Gastrocnemius medialis (tissue), 4 donors: Measurements from ENCODE around the gene ETFB. TPM values are rescaled to one million over a fixed set of nuclear protein-coding genes. Genes with fewer than 3 reads are reported as not detected.

Source experiments
- ATAC-seq, 2 donors: fragments of 150-250 bp; one replicate each; pipeline ENCODE4 v1.9.1; 2016
- DNase-seq, 2 donors: peaks; one replicate each; pipeline ENCODE4 v3.0.0-alpha.2; 2019
- H3K27ac ChIP-seq, 4 donors: fragments of 200-600 bp; sonication (generic); 1 replicate in 1 of 4; 2 replicates in 3 of 4; pipeline ENCODE4 v1.5.1; 2016 to 2018; ENCODE audit warnings: mild to moderate bottlenecking in 2 of 4, moderate library complexity in 1 of 4
- H3K27me3 ChIP-seq, 3 donors: fragments of 200-600 bp; sonication (generic) in 2 of 3; 1 replicate in 1 of 3; 2 replicates in 2 of 3; pipeline versions ENCODE4 v1.5.1 to v1.6.0; 2016 to 2019; ENCODE audit warnings: mild to moderate bottlenecking in 1 of 3, moderate library complexity in 1 of 3
- H3K36me3 ChIP-seq, 2 donors: fragments of 200-600 bp; sonication (generic) in 1 of 2; one replicate each; pipeline ENCODE4 v1.5.1; 2017 to 2018
- H3K4me1 ChIP-seq, 2 donors: fragments of 200-600 bp; sonication (generic) in 1 of 2; one replicate each; pipeline ENCODE4 v1.5.1; 2016 to 2017; ENCODE audit warnings: mild to moderate bottlenecking in 2 of 2
- H3K4me3 ChIP-seq, 4 donors: fragments of 200-600 bp; sonication (generic) in 3 of 4; 1 replicate in 1 of 4; 2 replicates in 3 of 4; pipeline ENCODE4 v1.5.1; 2016 to 2019; ENCODE audit warnings: mild to moderate bottlenecking in 2 of 4
- H3K9me3 ChIP-seq, 3 donors: fragments of 200-600 bp; sonication (generic) in 2 of 3; 1 replicate in 1 of 3; 2 replicates in 2 of 3; pipeline ENCODE4 v1.5.1; 2016 to 2019
- CTCF ChIP-seq, 5 experiments: fragments of 450-650 bp in 3 of 5; fragments of 200-600 bp in 2 of 5; sonication (generic) in 2 of 5; IDR thresholded peaks in 4 of 5; conservative IDR thresholded peaks in 1 of 5; 1 replicate in 4 of 5; 2 replicates in 1 of 5; pipeline ENCODE4 v1.5.1; 2016 to 2019; ENCODE audit warnings: antibody characterized with exemption in 5 of 5, mild to moderate bottlenecking in 3 of 5, moderate library complexity in 3 of 5
- POLR2A ChIP-seq, 2 donors: fragments of 450-650 bp; IDR thresholded peaks; one replicate each; pipeline ENCODE4 v1.6.1; 2017; ENCODE audit warnings: antibody characterized with exemption in 2 of 2, mild to moderate bottlenecking in 2 of 2, moderate library complexity in 2 of 2
- in situ Hi-C, 4 donors: fragments of 200-750 bp; cut with MboI; loops; one replicate each; pipeline versions ENCODE4 v1.15.0 to v1.8.0; 2017; ENCODE audit warnings: low sequenced_read_pairs in 4 of 4
- intact Hi-C: fragments of 100-400 bp; cut with DNase I; formaldehyde crosslinking; loops from one replicate; pipeline ENCODE4 v1.15.1; 2023; ENCODE audit warnings: low total_unique reads
- total RNA-seq, 4 donors: library from RNA; depleted of rRNA; stranded (reverse); fragments of >200 nt; gene quantifications; one replicate each; pipeline versions ENCODE4 v1.1.0 to v1.2.3, GENCODE V29; 2016

The ETFB gene
- total RNA-seq, 4 donors from 2014 or later, result 118 to 164 (median 141) TPM

DNA sequence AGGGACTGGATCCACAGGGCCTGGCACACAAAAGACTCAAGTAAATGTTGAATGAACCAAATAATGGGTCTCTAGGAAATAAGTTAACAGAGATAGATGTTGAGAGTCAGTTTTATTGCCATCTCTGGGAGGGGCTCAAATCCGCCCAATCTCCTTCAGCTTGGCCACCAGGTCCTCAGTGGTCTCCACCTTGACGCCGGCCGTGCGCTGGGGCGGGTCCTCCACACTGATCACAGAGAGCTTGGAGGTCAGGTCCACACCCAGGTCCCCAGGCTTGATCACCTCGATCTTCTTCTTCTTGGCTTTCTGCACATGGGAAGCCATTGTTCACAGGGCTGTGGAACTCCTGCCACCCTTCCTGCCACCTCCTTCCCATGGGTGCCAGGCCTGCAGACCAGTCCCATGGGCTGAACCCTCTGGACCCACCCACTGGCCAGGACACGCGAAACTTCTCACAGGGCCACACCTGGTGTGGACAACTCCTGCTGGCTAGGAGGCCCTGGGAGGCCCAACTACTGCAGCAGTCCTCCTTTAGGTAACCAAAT lies 21.0 kb downstream of the ETFB start:
- Histone ChIP-seq H3K4me3 (no peak overlapping the region), H3K36me3 (peaks cover 0 to 37% of the 10 kb centered on the region in 2 donors), H3K27ac (no peak overlapping the region), H3K27me3 (peaks cover 0 to 4% (median 0%) of the 10 kb centered on the region in 3 donors), H3K9me3 (no peaks in the 10 kb centered on the region), H3K4me1 (peaks cover 0 to 5% of the 10 kb centered on the region in 2 donors)
- in situ Hi-C loops, result no loop called here
- DNase-seq, result no peak
- no peak for ATAC-seq
- intact Hi-C loops, result no loop called here
- TF ChIP-seq POLR2A (IDR thresholded peaks at IDR 0.05), result no peak
- no peak for TF ChIP-seq CTCF (IDR thresholded peaks at IDR 0.05 in 4 of 5, conservative IDR thresholded peaks at IDR 0.05 in 1 of 5)

DNA sequence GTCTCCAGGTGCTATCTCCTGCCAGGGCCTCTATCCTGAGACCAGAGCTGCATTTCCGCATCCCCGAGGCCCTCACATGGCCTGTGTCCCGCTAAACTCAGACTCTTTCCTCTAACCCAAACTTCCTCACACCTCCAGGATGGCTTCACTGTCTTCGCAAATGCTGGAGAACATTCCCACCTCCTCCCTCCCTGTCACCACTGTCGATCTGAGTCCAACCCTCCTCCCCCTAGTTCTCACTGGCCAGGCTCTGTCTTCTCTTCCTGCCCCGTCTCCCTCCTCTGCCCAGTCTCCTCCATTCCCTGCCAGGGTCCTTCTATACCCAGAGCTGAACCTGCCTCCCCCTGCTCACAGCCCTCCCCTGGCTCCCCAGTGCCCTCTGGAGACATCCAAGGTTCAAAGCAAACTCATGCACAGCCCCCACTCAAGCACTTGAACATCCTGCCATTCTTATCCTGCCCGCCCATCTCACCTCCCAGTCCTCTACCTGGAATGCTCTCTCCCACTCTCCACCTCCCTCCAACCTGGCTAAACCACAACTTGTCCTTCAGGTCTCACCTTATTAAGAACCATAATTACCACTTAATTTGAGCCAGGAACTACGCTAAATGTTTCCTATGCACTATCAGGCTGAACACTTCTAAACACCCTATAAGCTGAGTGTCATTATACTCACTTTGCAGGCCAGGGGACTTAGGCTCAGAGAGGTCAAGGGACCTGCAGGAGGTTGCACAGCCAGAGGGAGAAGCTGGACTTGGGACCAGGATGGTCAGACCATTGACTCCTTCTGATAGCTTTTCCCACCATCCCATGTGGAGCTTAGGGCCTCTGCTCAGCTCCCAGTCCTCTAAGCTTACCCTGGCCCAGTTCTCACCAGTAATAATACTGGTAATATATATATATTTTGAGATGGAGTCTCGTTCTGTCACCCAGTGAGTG lies 23.3 kb downstream of the ETFB start:
- in situ Hi-C loops, result no loop called here
- Histone ChIP-seq H3K9me3 (no peaks in the 10 kb centered on the region), H3K36me3 (peaks cover 0 to 32% of the 10 kb centered on the region in 2 donors), H3K27me3 (peaks cover 0 to 9% (median 0%) of the 10 kb centered on the region in 3 donors), H3K4me1 (peaks cover 4 to 17% of the 10 kb centered on the region in 2 donors), H3K27ac (no peak overlapping the region), H3K4me3 (no peak overlapping the region)
- intact Hi-C loops, result no loop called here
- ATAC-seq (no peak), DNase-seq (no peak)
- no peak for TF ChIP-seq POLR2A (IDR thresholded peaks at IDR 0.05)
- TF ChIP-seq CTCF (IDR thresholded peaks at IDR 0.05 in 4 of 5, conservative IDR thresholded peaks at IDR 0.05 in 1 of 5), result no peak

GRCh38 chr19:51341976-51342580 lies 24.1 kb downstream of the ETFB start, which contains the start of gene VSIG10L:
Gene VSIG10L, minus strand, starts transcription at chr19:51342139. Its CDS starts 15 bp downstream, at chr19:51342124.
- in situ Hi-C loops (no loop called here), intact Hi-C loops (no loop called here)
- DNase-seq, result no peak
- no peak within 1 kb of the TSS for H3K27ac ChIP-seq
- H3K9me3 ChIP-seq, result no peaks in the 10 kb centered on the region
- no peak for ATAC-seq
- TF ChIP-seq CTCF (IDR thresholded peaks at IDR 0.05 in 4 of 5, conservative IDR thresholded peaks at IDR 0.05 in 1 of 5) (no peak), POLR2A (IDR thresholded peaks at IDR 0.05) (no peak)
- no peak within 1 kb of the TSS for H3K4me3 ChIP-seq
- H3K27me3 ChIP-seq, result peaks cover 0 to 9% (median 0%) of the 10 kb centered on the region in 3 donors
- peaks cover 0 to 23% of the 10 kb centered on the region in 2 donors for H3K36me3 ChIP-seq
- H3K4me1 ChIP-seq, result peaks cover 4 to 17% of the 10 kb centered on the region in 2 donors

DNA sequence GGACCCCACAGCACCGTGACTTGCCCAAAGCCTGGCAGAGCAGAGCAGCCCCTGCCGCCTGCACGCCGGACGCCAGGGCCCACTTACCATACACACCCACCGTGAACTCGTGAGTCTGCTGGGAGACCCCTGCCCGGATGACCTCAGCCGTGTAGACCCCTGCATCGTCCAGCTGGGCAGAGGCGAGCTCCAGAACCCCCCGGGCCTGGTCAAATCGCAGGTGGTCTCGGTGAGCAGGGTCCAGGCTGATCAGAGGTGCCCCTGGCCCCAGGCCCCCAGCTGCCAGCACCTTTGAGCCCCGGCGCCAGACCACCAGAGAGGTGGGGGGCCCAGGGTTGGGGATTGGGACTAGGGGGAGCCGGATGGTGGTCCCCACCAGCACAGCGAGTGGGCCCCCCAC lies 25.1 kb downstream of the ETFB start:
- intact Hi-C loops, result no loop called here
- no peak for DNase-seq

More for the DNA sequence above, 25.1 kb downstream of the ETFB start:
- H3K36me3 ChIP-seq, result peaks cover 0 to 13% of the 10 kb centered on the region in 2 donors
- ATAC-seq, result no peak
- H3K27me3 ChIP-seq, result peaks cover 0 to 9% (median 0%) of the 10 kb centered on the region in 3 donors
- in situ Hi-C loops, result no loop called here
- TF ChIP-seq CTCF (IDR thresholded peaks at IDR 0.05 in 4 of 5, conservative IDR thresholded peaks at IDR 0.05 in 1 of 5), result no peak
- no peak for TF ChIP-seq POLR2A (IDR thresholded peaks at IDR 0.05)
- peaks cover 4 to 17% of the 10 kb centered on the region in 2 donors for H3K4me1 ChIP-seq
- H3K9me3 ChIP-seq, result no peaks in the 10 kb centered on the region
- no peak overlapping the region for H3K27ac ChIP-seq
- H3K4me3 ChIP-seq, result no peak overlapping the region
